Psoas muscle (tissue), 8 donors: ENCODE measurements around the gene PCGF3. TPM values are rescaled to one million over a fixed set of nuclear protein-coding genes. Genes with fewer than 3 reads are reported as not detected.
A peak's percentile ranks its signal among the peaks of the same experiment; 100 is the strongest.
"Not testable (repeated sequence)": the region's sequence is repeated elsewhere in the genome, so short reads cannot be mapped to it uniquely, and the experiment has no call there.

Experiments
- ATAC-seq, 4 donors: fragments of 200-7000 bp; cut with Tn5 transposase; one replicate each; pipeline ENCODE4 v1.9.1; 2020; ENCODE audit warnings: moderate library complexity in 3 of 4, mild to moderate bottlenecking in 2 of 4
- DNase-seq, 2 donors: peaks; one replicate each; pipeline ENCODE4 v3.0.0-alpha.2; 2020
- H3K27ac ChIP-seq: fragments of 200-600 bp; one replicate; pipeline ENCODE4 v1.8.0; 2022
- H3K27me3 ChIP-seq, 3 donors: fragments of 200-600 bp in 1 of 3; one replicate each; pipeline versions ENCODE4 v1.6.1 to v1.8.0; 2013 to 2022; ENCODE audit warnings: low read length in 2 of 3, mild to moderate bottlenecking in 2 of 3, moderate library complexity in 1 of 3; ENCODE audit not compliant: insufficient read depth in 3 of 3
- H3K36me3 ChIP-seq, 2 donors: fragments of 200-600 bp in 1 of 2; one replicate each; pipeline versions ENCODE4 v1.6.1 to v1.8.0; 2013 to 2022; ENCODE audit warnings: low read depth in 1 of 2, mild to moderate bottlenecking in 1 of 2, moderate library complexity in 1 of 2; ENCODE audit not compliant: insufficient read depth in 1 of 2
- H3K4me1 ChIP-seq: fragments of 200-600 bp; one replicate; pipeline ENCODE4 v1.8.0; 2022
- H3K4me3 ChIP-seq: fragments of 200-600 bp; one replicate; pipeline ENCODE4 v1.8.0; 2022; ENCODE audit warnings: mild to moderate bottlenecking
- H3K9me3 ChIP-seq: fragments of 200-600 bp; one replicate; pipeline ENCODE4 v1.8.0; 2022
- WGBS, 3 donors: extraction: QIAGEN DNeasy Blood & Tissue Kit; methylation state at CpG; one replicate each; pipeline versions ENCODE4 v1.1.6 to v1.1.7; 2013; 5-methylcytosine and 5-hydroxymethylcytosine counted together
- intact Hi-C, 2 donors: fragments of 100-400 bp; cut with DNase I; formaldehyde crosslinking; loops; one replicate each; pipeline versions ENCODE4 v1.11.0 to v1.14.2; 2022
- polyA plus RNA-seq, 3 donors: library from polyadenylated mRNA; stranded (reverse); fragments of 200-250 nt; gene quantifications; one replicate each; pipeline ENCODE4 v1.2.3, GENCODE V29; 2013
- total RNA-seq, 4 donors: library from RNA; stranded (reverse); fragmentation: NEBNext Ultra II Directional in 2 of 4; extraction: Animal tissue kit (Norgen Biotek cat#: 25700) in 2 of 4; gene quantifications; one replicate each; pipeline versions ENCODE4 v1.2.1 to v1.2.4, GENCODE V29; 2021 to 2023
- TF ChIP-seq, protein P1 (sequence below): fragments of 200-600 bp; IDR thresholded peaks from one replicate; pipeline ENCODE4 v1.8.0; 2022; ENCODE audit warnings: antibody characterized with exemption
- donor health status: healthy with polysubstance abuse.
- donor health status: DM: no; HTN: no; CAD: no; lungs with moderate emphysema.
- donor health status: Bipolar disorder and iron deficiency.
- donor health status: healthy.
- donor health status: DM: yes; HTN: yes; CAD: no.
- donor health status: DM: no; HTN: no; CAD: no.
- donor health status: DM: no; HTN: no; CAD: no.
- donor health status: DM: yes; HTN: yes; CAD: no.

The PCGF3 gene
- total and polyA plus RNA-seq, 7 donors, result 10.9 to 19.2 (median 15.1) TPM

DNA sequence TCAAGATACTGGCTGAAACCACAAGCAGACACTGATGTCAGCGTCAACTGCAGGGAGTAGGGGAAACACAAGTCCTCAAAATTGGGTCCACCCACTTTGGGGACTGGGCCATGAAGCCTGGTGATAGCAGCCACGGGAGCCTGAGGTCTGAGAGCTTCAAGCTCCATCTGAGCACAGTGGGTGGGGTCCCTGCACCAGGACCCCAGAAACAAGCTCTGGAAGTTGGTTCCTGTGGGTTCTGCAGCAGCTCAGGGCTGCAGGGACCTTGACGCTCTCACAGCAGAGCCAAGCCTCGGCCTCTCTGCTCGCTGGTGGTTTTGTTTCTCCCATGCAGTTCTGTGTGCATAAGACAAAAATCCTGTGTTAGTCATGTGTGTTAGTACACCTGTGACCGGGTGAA lies 65.8 kb downstream of the PCGF3 start:
- 52 to 64% (median 62%) methylated on average over 6 of the region's 6 CpGs for WGBS, 3 donors
- peaks cover 3 to 65% of the 10 kb centered on the region in 2 donors for H3K36me3 ChIP-seq
- TF ChIP-seq, protein P1, sequence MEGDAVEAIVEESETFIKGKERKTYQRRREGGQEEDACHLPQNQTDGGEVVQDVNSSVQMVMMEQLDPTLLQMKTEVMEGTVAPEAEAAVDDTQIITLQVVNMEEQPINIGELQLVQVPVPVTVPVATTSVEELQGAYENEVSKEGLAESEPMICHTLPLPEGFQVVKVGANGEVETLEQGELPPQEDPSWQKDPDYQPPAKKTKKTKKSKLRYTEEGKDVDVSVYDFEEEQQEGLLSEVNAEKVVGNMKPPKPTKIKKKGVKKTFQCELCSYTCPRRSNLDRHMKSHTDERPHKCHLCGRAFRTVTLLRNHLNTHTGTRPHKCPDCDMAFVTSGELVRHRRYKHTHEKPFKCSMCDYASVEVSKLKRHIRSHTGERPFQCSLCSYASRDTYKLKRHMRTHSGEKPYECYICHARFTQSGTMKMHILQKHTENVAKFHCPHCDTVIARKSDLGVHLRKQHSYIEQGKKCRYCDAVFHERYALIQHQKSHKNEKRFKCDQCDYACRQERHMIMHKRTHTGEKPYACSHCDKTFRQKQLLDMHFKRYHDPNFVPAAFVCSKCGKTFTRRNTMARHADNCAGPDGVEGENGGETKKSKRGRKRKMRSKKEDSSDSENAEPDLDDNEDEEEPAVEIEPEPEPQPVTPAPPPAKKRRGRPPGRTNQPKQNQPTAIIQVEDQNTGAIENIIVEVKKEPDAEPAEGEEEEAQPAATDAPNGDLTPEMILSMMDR, result no peak
- H3K4me3 ChIP-seq, result no peak overlapping the region
- no peaks in the 10 kb centered on the region for H3K27me3 ChIP-seq
- DNase-seq, result peak in 1 of 2 donors; percentile 36
- no peak overlapping the region for H3K27ac ChIP-seq
- intact Hi-C loops, result no loop called here
- peak in 1 of 4 donors; percentile 13 for ATAC-seq
- no peaks in the 10 kb centered on the region for H3K9me3 ChIP-seq
- peaks cover 13% of the 10 kb centered on the region for H3K4me1 ChIP-seq

DNA sequence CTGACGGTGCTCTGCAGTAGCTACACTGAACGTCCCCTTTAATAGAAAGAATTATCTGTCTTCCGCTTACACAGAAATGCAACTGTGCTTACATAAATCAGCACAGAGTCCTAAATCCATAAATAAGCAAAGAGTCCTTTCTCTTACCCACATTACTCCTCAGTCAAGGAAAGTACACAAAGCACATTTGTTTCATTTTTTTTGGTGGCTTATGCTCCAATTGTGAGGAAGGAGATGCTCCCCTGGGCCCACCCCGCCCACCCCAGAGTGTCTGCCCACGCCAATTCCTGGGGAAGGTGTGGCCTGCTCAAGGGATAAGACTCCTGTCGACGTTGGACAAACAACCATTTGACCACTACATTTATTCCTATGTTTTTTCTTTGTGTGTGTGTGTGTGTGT lies 66.5 kb downstream of the PCGF3 start:
- Histone ChIP-seq H3K9me3 (no peaks in the 10 kb centered on the region), H3K36me3 (peaks cover 3 to 65% of the 10 kb centered on the region in 2 donors), H3K27ac (no peak overlapping the region), H3K4me1 (peaks cover 13% of the 10 kb centered on the region), H3K4me3 (no peak overlapping the region), H3K27me3 (no peaks in the 10 kb centered on the region)
- peak; percentile 10 to 50 for DNase-seq
- TF ChIP-seq, protein P1, result no peak
- ATAC-seq, result peak in 2 of 4 donors; percentile 35 to 36
- whole genome bisulfite sequencing, 3 donors, result 46 to 56% (median 47%) methylated on average over 7 of the region's 7 CpGs
- intact Hi-C loops, result no loop called here

DNA sequence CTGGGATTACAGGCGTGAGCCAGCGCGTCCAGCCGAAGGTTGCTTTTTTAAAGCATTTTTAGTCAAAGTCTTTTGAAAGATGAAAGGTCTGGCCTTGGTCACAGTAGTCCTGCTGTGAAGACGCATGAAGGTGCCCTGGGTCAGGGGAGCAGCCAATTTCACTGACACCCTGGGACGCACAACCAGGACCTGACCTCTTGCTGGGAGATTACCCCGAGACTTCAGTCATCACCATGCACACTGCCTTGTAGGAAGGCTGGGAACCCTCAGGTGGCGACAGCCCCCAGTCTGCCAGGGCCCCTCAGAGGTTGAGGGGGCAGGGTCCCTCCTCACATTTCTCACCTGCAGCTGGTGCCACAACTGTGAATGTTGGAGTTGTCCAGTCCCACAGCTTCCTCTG lies 67.1 kb downstream of the PCGF3 start:
- WGBS, 3 donors, result 73 to 85% (median 84%) methylated on average over 8 of the region's 8 CpGs
- peaks cover 13% of the 10 kb centered on the region for H3K4me1 ChIP-seq
- H3K27me3 ChIP-seq, result no peaks in the 10 kb centered on the region
- TF ChIP-seq, protein P1, result no peak
- ATAC-seq (peak in 3 of 4 donors; percentile 16 to 24 (median 21)), DNase-seq (peak; percentile 11 to 38)
- no peak overlapping the region for H3K27ac ChIP-seq
- H3K4me3 ChIP-seq, result no peak overlapping the region
- peaks cover 3 to 65% of the 10 kb centered on the region in 2 donors for H3K36me3 ChIP-seq
- intact Hi-C loops, result no loop called here
- H3K9me3 ChIP-seq, result no peaks in the 10 kb centered on the region

DNA sequence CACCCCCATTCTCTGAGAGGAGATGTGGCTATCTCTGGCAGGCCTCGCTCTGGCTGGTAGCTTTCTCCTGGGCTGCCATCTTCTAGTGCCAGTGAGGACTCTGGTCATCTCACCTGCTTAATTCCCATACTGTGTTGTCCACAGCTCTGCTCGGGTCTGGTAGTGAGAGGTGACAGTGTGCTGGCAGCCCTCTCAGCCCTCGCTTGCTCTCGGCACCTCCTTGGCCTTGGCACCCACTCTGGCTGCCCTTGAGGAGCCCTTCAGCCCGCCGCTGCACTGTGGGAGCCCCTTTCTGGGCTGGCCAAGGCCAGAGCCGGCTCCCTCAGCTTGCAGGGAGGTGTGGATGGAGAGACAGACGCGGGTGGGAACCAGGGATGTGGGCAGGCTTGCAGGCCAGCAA lies 67.6 kb downstream of the PCGF3 start:
- Histone ChIP-seq H3K4me1 (peaks cover 13% of the 10 kb centered on the region), H3K27me3 (no peaks in the 10 kb centered on the region), H3K9me3 (no peaks in the 10 kb centered on the region), H3K36me3 (peaks cover 3 to 63% of the 10 kb centered on the region in 2 donors), H3K4me3 (peak overlapping the region; percentile 34), H3K27ac (no peak overlapping the region)
- ATAC-seq (peak; percentile 36 to 64 (median 48)), DNase-seq (peak in 1 of 2 donors; percentile 62)
- intact Hi-C loops, result no loop called here
- TF ChIP-seq, protein P1, result no peak
- 26 to 56% (median 37%) methylated on average over 8 to 9 of the region's 9 CpGs for WGBS, 3 donors

DNA sequence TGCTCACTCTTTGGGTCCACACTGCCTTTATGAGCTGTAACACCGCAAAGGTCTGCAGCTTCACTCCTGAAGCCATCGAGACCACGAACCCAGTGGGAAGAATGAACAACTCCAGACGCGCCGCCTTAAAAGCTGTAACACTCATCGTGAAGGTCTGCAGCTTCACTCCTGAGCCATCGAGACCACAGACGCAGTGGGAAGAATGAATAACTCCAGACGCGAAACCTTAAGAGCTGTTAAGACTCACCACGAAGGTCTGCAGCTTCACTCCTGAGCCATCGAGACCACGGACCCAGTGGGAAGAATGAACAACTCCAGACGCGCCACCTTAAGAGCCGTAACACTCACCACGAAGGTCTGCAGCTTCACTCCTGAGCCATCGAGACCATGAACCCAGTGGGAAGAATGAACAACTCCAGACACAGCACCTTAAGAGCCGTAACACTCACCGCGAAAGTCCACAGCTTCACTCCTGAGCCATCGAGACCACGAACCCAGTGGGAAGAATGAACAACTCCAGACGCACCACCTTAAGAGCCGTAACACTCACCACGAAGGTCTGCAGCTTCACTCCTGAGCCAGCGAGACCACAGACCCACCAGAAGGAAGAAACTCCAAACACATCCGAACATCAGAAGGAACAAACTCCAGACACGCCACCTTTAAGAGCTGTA lies 68.9 kb downstream of the PCGF3 start:
- H3K9me3 ChIP-seq, H3K4me3 ChIP-seq, H3K27me3 ChIP-seq, intact Hi-C loops, ATAC-seq, H3K27ac ChIP-seq: not testable (repeated sequence)
- peak in 1 of 2 donors; percentile 16 for DNase-seq
- 89 to 94% (median 93%) methylated on average over 30 of the region's 30 CpGs for WGBS, 3 donors
- H3K4me1 ChIP-seq, result peaks cover 18% of the 10 kb centered on the region
- peaks cover 3 to 59% of the 10 kb centered on the region in 2 donors for H3K36me3 ChIP-seq

DNA sequence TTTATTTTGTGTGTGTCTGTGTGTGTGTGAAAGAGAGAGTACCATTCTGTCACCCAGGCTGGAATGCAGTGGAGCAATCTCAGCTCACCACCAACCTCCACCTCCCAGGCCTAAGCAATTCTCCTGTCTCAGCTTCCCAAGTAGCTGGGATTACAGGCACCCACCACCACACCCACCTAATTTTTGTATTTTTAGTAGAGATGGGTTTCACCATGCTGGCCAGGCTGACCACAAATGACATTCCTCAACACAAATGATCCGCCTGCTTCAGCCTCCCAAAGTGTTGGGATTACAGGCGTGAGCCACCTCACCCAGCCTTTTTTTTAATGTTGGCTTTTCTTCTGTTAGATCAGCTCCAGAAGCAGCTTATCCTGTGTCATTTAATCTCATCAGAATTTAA lies 69.9 kb downstream of the PCGF3 start:
- H3K27me3 ChIP-seq, ATAC-seq, intact Hi-C loops, H3K9me3 ChIP-seq, H3K27ac ChIP-seq, H3K4me3 ChIP-seq: not testable (repeated sequence)
- 66 to 93% (median 81%) methylated on average over 2 of the region's 2 CpGs for WGBS, 3 donors
- peaks cover 3 to 53% of the 10 kb centered on the region in 2 donors for H3K36me3 ChIP-seq
- DNase-seq, result peak in 1 of 2 donors; percentile 1
- peaks cover 27% of the 10 kb centered on the region for H3K4me1 ChIP-seq
